GM18498 (cell line): ENCODE results near the gene MYLIP.

ENCODE experiments used
- ATAC-seq: cut with Tn5 transposase; IDR thresholded peaks from one replicate; pipeline ENCODE4 v1.9.1; 2021; ENCODE audit warnings: mild to moderate bottlenecking, moderate library complexity; ENCODE audit not compliant: unreplicated experiment

MYLIP gene

GRCh38 chr6:16137451-16137801, 8.5 kb downstream of the MYLIP start:
- no peak for ATAC-seq

- no peak for ATAC-seq
Measured at GRCh38 chr6:16139556-16139955, 10.7 kb downstream of the MYLIP start.

GRCh38 chr6:16140607-16141006, 11.7 kb downstream of the MYLIP start:
- no peak for ATAC-seq

- ATAC-seq = no peak
Measured at GRCh38 chr6:16141514-16141913, 12.6 kb downstream of the MYLIP start.

GRCh38 chr6:16145038-16145437, 16.2 kb downstream of the MYLIP start:
- no peak for ATAC-seq

GRCh38 chr6:16146028-16146427, 17.1 kb downstream of the MYLIP start:
- no peak for ATAC-seq

- ATAC-seq = no peak
Measured at GRCh38 chr6:16146527-16146955, 17.7 kb downstream of the MYLIP start.

- no peak for ATAC-seq
Measured at GRCh38 chr6:16148498-16148897, 19.6 kb downstream of the MYLIP start.

- ATAC-seq = no peak
Measured at GRCh38 chr6:16149305-16149704, 20.4 kb downstream of the MYLIP start.

GRCh38 chr6:16150098-16150497, 21.2 kb downstream of the MYLIP start:
- no peak for ATAC-seq

GRCh38 chr6:16153211-16153820, 24.4 kb downstream of the MYLIP start:
- ATAC-seq = no peak

- no peak for ATAC-seq
Measured at GRCh38 chr6:16154904-16155303, 26.0 kb downstream of the MYLIP start.

GRCh38 chr6:16157492-16157891, 28.6 kb downstream of the MYLIP start:
- no peak for ATAC-seq

GRCh38 chr6:16157909-16158308, 29.0 kb downstream of the MYLIP start:
- ATAC-seq = no peak

- no peak for ATAC-seq
Measured at GRCh38 chr6:16158943-16159557, 30.2 kb downstream of the MYLIP start.

- ATAC-seq = no peak
Measured at GRCh38 chr6:16160794-16161193, 31.9 kb downstream of the MYLIP start.

- ATAC-seq = no peak
Measured at GRCh38 chr6:16162003-16162402, 33.1 kb downstream of the MYLIP start.

- ATAC-seq = no peak
Measured at GRCh38 chr6:16163066-16163465, 34.2 kb downstream of the MYLIP start.

- no peak for ATAC-seq
Measured at GRCh38 chr6:16163535-16164300, 34.8 kb downstream of the MYLIP start.

- ATAC-seq = no peak
Measured at GRCh38 chr6:16165641-16166040, 36.8 kb downstream of the MYLIP start.

GRCh38 chr6:16166871-16167608, 38.2 kb downstream of the MYLIP start:
- ATAC-seq = no peak

- ATAC-seq = peak; percentile 46
Measured at GRCh38 chr6:16168121-16168520, 39.2 kb downstream of the MYLIP start.
